ENCODE measurements around the gene DCC.

DCC gene

GRCh38 chr18:52822160-52822559 lies 482.2 kb downstream of the DCC start:
- no peak for DNase-seq (ENCODE audit: low read depth in 2 of 2)

GRCh38 chr18:52824126-52824525 lies 484.1 kb downstream of the DCC start:
- DNase-seq (ENCODE audit: low read depth in 2 of 2), result no peak

GRCh38 chr18:52826994-52827393 lies 487.0 kb downstream of the DCC start:
- no peak for DNase-seq (ENCODE audit: low read depth in 2 of 2)

- no peak for DNase-seq (ENCODE audit: low read depth in 2 of 2)
Measured at GRCh38 chr18:52829320-52829719, 489.3 kb downstream of the DCC start.

- no peak for DNase-seq (ENCODE audit: low read depth in 2 of 2)
Measured at GRCh38 chr18:52829876-52830405, 489.9 kb downstream of the DCC start.

GRCh38 chr18:52844323-52844722 lies 504.3 kb downstream of the DCC start:
- DNase-seq (ENCODE audit: low read depth in 2 of 2), result no peak

- no peak for DNase-seq (ENCODE audit: low read depth in 2 of 2)
Measured at GRCh38 chr18:52845036-52845435, 505.0 kb downstream of the DCC start.

GRCh38 chr18:52850031-52850560 lies 510.1 kb downstream of the DCC start:
- DNase-seq (ENCODE audit: low read depth in 2 of 2), result no peak

GRCh38 chr18:52861558-52861957 lies 521.6 kb downstream of the DCC start:
- no peak for DNase-seq (ENCODE audit: low read depth in 2 of 2)

GRCh38 chr18:52869349-52869923 lies 529.4 kb downstream of the DCC start:
- no peak for DNase-seq (ENCODE audit: low read depth in 2 of 2)

GRCh38 chr18:52869942-52870907 lies 530.2 kb downstream of the DCC start:
- no peak for DNase-seq (ENCODE audit: low read depth in 2 of 2)

GRCh38 chr18:52874774-52875173 lies 534.8 kb downstream of the DCC start:
- no peak for DNase-seq (ENCODE audit: low read depth in 2 of 2)

- no peak for DNase-seq (ENCODE audit: low read depth in 2 of 2)
Measured at GRCh38 chr18:52875725-52876124, 535.7 kb downstream of the DCC start.

- DNase-seq (ENCODE audit: low read depth in 2 of 2), result no peak
Measured at GRCh38 chr18:52888014-52888413, 548.0 kb downstream of the DCC start.

- no peak for DNase-seq (ENCODE audit: low read depth in 2 of 2)
Measured at GRCh38 chr18:52894801-52895200, 554.8 kb downstream of the DCC start.

GRCh38 chr18:52897611-52898484 lies 557.9 kb downstream of the DCC start:
- DNase-seq (ENCODE audit: low read depth in 2 of 2), result no peak

GRCh38 chr18:52898485-52899058 lies 558.6 kb downstream of the DCC start:
- DNase-seq (ENCODE audit: low read depth in 2 of 2), result no peak

GRCh38 chr18:52902188-52902587 lies 562.2 kb downstream of the DCC start:
- DNase-seq (ENCODE audit: low read depth in 2 of 2), result no peak

- no peak for DNase-seq (ENCODE audit: low read depth in 2 of 2)
Measured at GRCh38 chr18:52903857-52904256, 563.9 kb downstream of the DCC start.

GRCh38 chr18:52907543-52908308 lies 567.7 kb downstream of the DCC start:
- DNase-seq (ENCODE audit: low read depth in 2 of 2), result no peak

GRCh38 chr18:52914148-52914547 lies 574.2 kb downstream of the DCC start:
- DNase-seq (ENCODE audit: low read depth in 2 of 2), result no peak
